ENCODE measurements around the gene PLA2G4F.

PLA2G4F gene

GRCh38 chr15:42102646-42103235 is 53.7 kb downstream of the PLA2G4F start:
- no peak for TF ChIP-seq SPI1 (IDR thresholded peaks at IDR 0.05; ENCODE audit: borderline replicate concordance, low read depth)
- TF ChIP-seq CTCF (IDR thresholded peaks at IDR 0.05; ENCODE audit: insufficient read depth, low read length), result no peak
- TF ChIP-seq POLR2AphosphoS5 (IDR thresholded peaks at IDR 0.05; ENCODE audit: low read depth), result no peak
- no peak for TF ChIP-seq GABPA (IDR thresholded peaks at IDR 0.05; ENCODE audit: low read depth)
- no peak for TF ChIP-seq REST (IDR thresholded peaks at IDR 0.05; ENCODE audit: insufficient replicate concordance, low read depth)
- DNase-seq (ENCODE audit: low read depth in 1 of 2, low spot score in 1 of 2), result no peak
- H3K4me3 ChIP-seq (replicated peaks; ENCODE audit: insufficient read depth, low read length), result no peak overlapping the region
- H3K27me3 ChIP-seq (ENCODE audit: insufficient read depth, poor library complexity, severe bottlenecking), result no peaks in the 10 kb centered on the region
- H3K27ac ChIP-seq (replicated peaks), result no peak overlapping the region

GRCh38 chr15:42101861-42102260 is 54.6 kb downstream of the PLA2G4F start:
- Histone ChIP-seq H3K27me3 (ENCODE audit: insufficient read depth, poor library complexity, severe bottlenecking) (no peaks in the 10 kb centered on the region), H3K27ac (replicated peaks) (no peak overlapping the region), H3K4me3 (replicated peaks; ENCODE audit: insufficient read depth, low read length) (no peak overlapping the region)
- DNase-seq (ENCODE audit: low read depth in 1 of 2, low spot score in 1 of 2), result no peak
- TF ChIP-seq GABPA (IDR thresholded peaks at IDR 0.05; ENCODE audit: low read depth) (no peak), POLR2AphosphoS5 (IDR thresholded peaks at IDR 0.05; ENCODE audit: low read depth) (no peak), CTCF (IDR thresholded peaks at IDR 0.05; ENCODE audit: insufficient read depth, low read length) (no peak), SPI1 (IDR thresholded peaks at IDR 0.05; ENCODE audit: borderline replicate concordance, low read depth) (no peak), REST (IDR thresholded peaks at IDR 0.05; ENCODE audit: insufficient replicate concordance, low read depth) (no peak)

GRCh38 chr15:42100021-42100800 is 56.2 kb downstream of the PLA2G4F start:
- TF ChIP-seq POLR2AphosphoS5 (IDR thresholded peaks at IDR 0.05; ENCODE audit: low read depth) (no peak), SPI1 (IDR thresholded peaks at IDR 0.05; ENCODE audit: borderline replicate concordance, low read depth) (peak; percentile 46; the same call in 1 of the 2 replicates)
- H3K4me3 ChIP-seq (replicated peaks; ENCODE audit: insufficient read depth, low read length), result no peak overlapping the region
- peak in 1 of 2 experiments; percentile 38 for DNase-seq (ENCODE audit: low read depth in 1 of 2, low spot score in 1 of 2)
- H3K27me3 ChIP-seq (ENCODE audit: insufficient read depth, poor library complexity, severe bottlenecking), result no peaks in the 10 kb centered on the region
- peak overlapping the region; percentile 54 for H3K27ac ChIP-seq (replicated peaks)

- DNase-seq (ENCODE audit: low read depth in 1 of 2, low spot score in 1 of 2), result no peak
- no peak overlapping the region for H3K27ac ChIP-seq (replicated peaks)
- H3K4me3 ChIP-seq (replicated peaks; ENCODE audit: insufficient read depth, low read length), result no peak overlapping the region
- H3K27me3 ChIP-seq (ENCODE audit: insufficient read depth, poor library complexity, severe bottlenecking), result no peaks in the 10 kb centered on the region
- TF ChIP-seq SPI1 (IDR thresholded peaks at IDR 0.05; ENCODE audit: borderline replicate concordance, low read depth) (no peak), CTCF (IDR thresholded peaks at IDR 0.05; ENCODE audit: insufficient read depth, low read length) (no peak), REST (IDR thresholded peaks at IDR 0.05; ENCODE audit: insufficient replicate concordance, low read depth) (no peak), GABPA (IDR thresholded peaks at IDR 0.05; ENCODE audit: low read depth) (no peak), POLR2AphosphoS5 (IDR thresholded peaks at IDR 0.05; ENCODE audit: low read depth) (no peak)
These were observed 59.4 kb downstream of the PLA2G4F start for GRCh38 chr15:42097018-42097417.

Data from HL-60 (cell line).